NCI-H1105 treated with DMSO at 0.1 percent for 48 hours (cell line): ENCODE data around the gene TPK1.
"Not testable (repeated sequence)": the region's sequence is repeated elsewhere in the genome, so short reads cannot be mapped to it uniquely, and the experiment has no call there.

ENCODE experiments used
- DNase-seq: peaks from one replicate; lab custom pipeline; 2025; lab: John Stamatoyannopoulos, UW

The TPK1 gene

DNA sequence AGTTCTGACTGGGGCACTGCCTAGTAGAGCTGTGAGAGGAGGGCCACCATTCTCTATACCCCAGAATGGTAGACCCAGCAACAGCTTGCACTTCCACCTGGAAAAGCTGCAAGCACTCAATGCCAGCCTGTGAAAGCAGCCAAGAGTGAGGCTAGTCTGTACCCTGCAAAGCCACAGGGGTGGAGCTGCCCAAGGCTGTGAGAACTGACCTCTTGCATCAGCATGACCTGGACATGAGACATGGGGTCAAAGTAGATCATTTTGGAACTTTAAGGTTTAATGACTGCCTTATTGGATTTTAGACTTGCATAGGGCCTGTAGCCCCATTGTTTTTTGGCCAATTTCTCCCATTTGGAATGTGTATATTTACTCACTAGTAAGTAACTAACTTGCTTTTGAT, 206.3 kb downstream of the TPK1 start:
- no peak for DNase-seq

- no peak for DNase-seq
Observed at GRCh38 chr7:144629011-144629410, 206.8 kb downstream of the TPK1 start.

- no peak for DNase-seq
Observed at GRCh38 chr7:144628176-144628575, 207.7 kb downstream of the TPK1 start.

DNA sequence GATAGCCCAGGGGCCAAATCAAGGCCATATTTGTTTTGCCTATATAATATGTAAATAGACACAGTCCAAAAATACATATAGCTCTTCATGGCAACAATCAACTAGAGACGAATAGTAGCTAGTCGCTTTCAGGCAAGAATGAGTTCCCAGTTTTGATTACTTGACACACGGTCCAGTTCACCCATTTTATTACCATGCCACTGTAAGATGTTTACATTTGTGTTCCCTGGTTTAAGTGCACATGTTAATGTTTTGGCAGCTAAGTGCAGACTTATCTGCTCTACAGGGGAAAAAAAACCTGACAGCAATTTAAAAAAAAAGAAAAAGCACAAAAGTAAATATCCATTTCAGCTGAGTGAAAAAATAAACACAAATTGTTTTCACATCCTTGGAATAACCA, 213.1 kb downstream of the TPK1 start:
- DNase-seq, result peak; percentile 11

DNA sequence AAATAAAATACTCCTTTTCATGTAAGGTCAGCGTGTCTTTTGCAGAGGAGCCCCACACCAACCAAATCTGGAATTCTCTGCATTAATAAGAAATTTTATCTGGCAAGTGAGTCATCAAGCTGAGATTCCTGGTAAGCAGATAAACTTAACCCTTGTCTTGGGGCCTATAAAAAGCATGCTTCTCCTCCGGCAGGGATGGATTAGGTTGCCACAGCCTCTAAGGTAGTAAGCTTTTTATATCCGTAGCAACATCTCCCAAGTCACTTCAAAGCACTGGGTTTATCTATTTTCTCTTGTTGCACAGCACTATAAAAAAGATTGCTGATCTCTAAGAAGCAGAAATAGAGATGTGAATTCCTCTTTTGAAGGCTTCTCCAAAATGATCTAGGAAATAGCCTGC, 229.6 kb downstream of the TPK1 start:
- no peak for DNase-seq

DNA sequence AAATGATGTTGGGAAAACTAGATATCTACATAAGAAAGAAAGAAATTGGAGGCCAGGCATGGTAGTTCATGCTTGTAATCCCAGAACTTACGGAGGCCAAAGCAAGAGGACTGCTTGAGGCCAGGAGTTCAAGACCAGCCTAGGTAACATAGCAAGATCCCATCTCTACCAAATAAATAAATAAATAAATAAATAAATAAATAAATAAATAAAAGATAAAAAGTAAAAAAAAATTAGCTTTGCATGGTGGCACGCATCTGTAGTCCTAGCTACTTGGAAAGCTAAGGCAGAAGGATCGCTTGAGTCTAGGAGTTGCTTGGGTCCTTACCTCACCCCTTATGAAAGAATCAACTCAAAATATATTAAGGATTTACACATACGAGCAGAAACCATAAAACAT, 238.9 kb downstream of the TPK1 start:
- DNase-seq, result no peak

DNA sequence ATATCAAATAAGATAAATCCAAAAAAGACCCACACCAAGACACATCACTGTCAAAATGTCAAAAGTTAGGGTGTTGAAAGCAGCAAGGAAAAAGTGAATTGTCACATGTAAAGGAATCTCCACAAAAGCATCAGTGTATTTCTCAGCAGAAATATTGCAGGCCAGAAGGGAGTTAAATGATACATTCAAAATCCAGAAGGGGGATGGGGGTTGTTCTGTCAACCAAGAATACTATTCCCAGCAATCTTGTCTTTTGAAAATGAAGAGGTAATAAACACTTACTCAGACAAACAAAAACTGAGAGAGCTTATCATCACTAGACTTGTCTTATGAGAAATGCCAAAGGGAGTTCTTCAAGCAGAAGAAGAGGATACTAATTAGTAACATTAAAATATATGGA, 241.3 kb downstream of the TPK1 start:
- DNase-seq, result no peak

- DNase-seq, result no peak
Observed at GRCh38 chr7:144588559-144589051, 247.2 kb downstream of the TPK1 start.

DNA sequence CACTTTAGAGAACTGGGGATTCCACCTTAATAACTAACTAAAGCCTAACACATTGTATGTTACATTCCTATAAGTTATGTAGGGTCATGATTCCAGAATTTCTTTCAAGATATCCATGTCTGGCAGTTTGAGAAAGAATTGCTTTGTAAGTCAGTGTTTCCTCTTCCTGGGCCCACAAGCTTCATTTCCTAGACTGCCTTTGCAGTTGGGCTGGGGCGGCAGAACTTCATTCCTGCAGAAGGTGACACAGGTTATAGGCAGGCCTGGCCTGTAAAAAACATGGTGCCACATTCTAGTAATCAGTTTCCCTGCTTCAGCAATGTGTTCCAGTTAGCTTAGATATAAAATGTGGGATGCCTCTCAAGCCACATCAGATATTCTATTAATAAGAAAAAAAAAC, 248.2 kb downstream of the TPK1 start:
- no peak for DNase-seq

DNA sequence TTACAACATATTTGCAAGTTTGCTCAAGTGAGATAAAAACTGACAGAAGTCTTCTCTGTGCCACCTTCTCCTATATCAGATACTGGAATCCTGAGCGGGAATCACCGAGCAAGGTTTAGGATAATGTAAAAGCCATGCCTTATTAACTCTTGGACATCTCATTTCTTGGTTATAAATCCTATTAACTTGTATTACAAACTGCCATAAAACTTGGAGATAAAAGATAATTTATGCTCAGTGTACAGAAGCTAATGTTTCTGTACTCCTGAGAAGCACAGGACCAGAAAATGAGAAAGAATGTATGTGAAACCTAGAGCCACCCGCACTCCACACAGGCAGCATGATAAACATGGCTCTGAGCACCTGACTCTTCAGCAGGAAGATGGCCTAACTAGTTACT, 251.1 kb downstream of the TPK1 start:
- DNase-seq, result no peak

- DNase-seq, result no peak
Observed at GRCh38 chr7:144579687-144580086, 256.2 kb downstream of the TPK1 start.

DNA sequence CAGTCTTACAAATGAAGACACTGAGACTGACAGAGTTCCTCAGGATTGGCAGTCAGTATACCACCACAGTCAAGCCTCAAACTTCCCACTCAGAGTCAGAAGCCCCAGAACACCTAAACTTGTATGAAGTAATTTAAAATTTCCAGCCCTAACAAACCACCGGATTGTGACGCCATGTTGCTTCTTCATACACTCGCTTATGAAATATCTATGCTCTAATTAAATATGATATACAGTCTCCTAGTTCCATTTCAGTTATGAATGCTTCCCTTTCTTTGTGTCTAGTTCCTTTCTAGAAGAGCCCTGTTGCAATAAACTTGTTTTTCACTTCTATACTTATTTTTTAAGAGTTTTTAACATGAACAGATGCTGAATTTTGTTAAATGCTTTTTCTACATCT, 260.4 kb downstream of the TPK1 start:
- DNase-seq, result no peak

DNA sequence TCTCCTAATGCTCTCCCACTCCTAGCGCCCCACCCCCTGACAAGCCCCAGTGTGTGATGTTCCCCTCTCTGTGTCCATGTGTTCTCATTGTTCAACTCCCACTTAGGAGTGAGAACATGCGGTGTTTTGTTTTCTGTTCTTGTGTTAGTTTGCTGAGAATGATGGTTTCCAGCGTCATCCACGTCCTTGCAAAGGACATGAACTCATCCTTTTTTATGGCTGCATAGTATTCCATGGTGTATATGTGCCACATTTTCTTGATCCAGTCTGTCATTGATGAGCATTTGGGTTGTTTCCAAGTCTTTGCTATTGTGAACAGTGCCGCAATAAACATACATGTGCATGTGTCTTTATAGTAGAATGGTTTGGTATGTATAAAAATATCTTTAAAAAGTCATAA, 261.1 kb downstream of the TPK1 start:
- DNase-seq, result not testable (repeated sequence)

- no peak for DNase-seq
Observed at GRCh38 chr7:144568233-144568632, 267.6 kb downstream of the TPK1 start.

GRCh38 chr7:144565586-144565985, 270.3 kb downstream of the TPK1 start:
- DNase-seq, result no peak

DNA sequence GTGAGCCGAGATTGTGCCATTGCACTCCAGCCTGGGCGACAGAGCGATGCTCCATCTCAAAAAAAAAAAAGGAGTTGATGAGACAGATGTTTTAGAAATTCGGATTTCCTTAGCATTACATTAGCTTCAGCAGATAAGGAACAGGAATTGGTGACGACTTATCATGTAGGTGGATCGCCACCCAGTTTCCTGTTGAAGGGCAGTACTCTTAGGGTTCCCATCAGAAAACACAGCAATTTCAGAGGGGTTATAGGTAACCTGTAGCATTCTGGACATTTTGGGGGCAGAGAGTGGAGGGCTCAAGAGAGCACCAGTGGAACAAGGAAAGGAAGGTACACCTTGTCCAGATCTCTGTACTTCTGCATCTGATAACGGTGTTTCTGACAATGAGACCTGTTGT, 286.0 kb downstream of the TPK1 start:
- DNase-seq, result no peak

DNA sequence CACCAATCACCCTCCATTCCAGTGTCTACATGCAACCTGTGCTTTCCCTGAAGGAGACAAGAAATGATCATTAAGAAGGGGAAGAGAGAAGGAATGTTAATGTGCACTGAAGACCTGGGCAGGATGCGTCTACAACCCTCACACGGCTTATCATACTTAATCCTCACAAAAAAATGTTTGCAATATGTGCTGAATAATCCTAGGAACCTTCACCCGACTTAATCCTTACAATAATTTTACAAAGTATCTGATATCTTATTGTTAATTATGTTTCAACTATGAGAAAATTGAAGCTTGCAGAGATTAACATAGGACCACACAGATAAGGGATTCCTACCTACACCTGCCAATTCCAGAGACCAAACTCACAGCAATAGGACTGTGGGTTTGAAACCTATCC, 287.3 kb downstream of the TPK1 start:
- DNase-seq, result no peak

DNA sequence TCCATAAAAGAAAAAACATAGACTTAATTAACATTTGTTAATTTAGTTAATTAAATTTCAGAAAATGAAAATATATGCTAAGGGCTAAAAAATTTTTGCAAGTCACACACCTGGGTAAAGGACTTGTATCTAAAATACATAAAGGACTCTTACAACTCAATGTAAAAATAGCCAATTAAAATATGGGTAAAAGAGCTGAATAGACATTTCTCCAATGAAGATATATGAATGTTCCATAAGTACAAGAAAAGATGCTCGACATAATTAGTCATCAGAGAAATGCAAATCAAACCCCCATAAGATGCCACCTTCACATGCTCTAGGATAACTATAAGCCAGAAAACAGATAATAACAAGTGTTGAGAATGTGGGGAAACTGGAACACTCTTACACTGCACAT, 288.0 kb downstream of the TPK1 start:
- DNase-seq, result no peak

- no peak for DNase-seq
Observed at GRCh38 chr7:144546782-144547181, 289.1 kb downstream of the TPK1 start.

DNA sequence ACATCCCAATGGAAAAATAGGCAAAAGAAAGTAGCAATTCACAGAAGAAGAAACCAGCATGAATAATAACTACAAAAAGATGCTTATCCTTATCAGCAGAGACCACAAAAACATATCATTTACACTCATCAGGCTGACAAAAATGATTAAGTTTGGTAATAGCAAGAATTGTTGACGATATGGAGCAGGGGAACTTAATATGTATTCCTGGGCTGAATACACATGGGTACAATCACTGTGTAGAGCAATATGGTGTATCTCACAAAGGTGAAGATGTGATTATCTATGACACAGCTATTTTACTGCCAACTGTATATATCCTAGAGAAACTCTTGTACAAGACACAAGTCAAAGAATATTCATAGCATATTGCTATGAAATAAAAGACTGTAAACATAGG, 290.5 kb downstream of the TPK1 start:
- DNase-seq, result no peak

DNA sequence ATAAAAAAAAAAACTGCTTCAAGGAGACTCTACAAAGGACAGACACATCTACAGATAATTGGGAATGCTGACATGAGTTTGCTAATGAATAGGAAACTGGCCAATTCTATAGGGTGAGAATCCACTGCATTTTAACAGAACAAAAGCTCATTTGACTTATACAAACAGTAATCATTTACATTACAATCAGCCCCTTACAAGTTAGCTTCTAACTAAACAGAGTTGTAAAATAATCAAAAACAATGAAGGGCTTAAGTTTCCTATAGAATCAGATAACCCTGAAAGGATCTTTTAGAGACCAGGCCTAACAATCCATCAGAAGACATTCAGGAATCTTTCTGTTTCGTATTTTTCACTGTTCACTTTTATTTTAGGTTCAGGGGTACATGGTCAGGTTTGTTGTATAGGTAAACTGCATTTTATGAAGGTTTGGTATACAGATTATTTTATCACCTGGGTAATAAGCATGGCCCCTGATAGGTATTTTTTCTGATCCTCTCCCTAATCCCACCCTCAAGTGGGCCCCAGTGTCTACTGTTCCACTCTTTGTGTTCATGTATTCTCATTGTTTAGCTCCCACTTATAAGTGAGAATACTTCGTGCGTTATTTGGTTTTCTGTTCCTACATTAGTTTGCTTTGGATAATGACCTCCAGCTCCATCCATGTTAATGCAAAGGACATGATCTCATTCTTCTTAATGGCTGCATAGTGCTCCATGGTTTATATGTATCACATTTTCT, 301.0 kb downstream of the TPK1 start:
- DNase-seq, result no peak

DNA sequence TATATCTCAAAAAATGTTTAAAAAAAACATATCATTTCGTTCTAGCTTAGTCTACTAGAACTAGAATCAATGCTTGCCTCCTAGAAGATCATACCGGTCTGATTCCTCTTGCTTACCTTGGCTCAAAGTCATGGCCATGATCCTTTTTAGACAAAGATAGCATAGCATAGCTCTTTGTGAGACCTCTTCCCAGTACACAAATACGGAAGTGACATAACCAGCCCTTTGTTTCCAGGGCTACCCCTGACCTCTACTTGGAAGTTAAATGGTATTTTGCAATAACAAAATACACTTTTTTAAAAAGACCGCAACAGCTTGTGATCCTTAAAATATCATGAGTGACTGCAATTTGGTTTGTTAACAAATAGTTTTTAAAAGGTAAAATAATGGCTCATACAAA, 301.7 kb downstream of the TPK1 start:
- no peak for DNase-seq

DNA sequence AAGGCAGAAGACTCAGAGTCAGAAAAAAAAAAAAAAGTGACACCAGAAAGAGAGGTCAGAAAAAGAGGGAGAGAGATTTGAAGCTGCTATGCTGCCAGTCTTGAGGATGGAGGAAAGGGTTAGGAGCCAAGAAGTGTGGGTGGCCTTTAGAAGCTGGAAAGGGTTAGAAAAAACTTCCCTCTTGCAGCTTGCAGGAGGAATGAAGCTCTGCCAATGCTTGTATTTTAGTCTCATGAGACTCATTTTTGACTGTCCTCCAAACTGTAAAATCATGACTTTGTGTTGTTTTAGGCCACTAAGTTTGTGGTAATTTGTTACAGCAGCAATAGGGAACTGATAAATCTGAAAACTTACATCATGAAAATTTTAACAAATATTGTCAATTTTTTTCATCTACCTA, 304.7 kb downstream of the TPK1 start:
- DNase-seq, result no peak

DNA sequence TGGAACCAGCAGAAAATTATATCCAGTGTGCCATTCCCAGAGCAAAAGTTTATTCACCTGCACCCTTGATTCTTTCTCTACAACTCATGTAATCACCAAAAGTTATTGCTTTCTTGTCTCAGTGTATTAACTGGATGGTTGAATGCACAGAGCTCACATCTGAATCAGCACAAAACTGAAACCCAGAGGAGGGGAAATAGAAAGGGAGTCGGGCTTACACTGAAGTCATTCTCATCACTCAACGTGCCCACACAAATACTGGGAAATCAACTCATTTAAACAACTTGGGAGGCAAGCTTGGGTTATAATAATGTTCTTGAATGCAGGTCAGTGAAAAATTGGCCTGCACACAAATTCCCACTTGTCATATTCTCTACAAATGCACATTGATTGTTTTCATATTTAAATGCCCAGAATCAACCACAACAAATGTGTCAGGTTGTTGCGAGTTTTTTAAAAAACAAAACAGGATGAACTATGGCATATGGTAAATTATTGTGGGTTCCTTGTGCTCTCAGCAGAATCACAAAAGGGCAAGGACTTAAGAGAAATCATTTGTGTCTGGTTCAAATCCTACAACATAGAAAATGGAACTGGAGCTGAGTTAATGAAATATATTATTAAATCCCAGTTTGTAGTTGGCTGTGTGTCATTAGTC, 306.5 kb downstream of the TPK1 start:
- DNase-seq, result no peak
